Suprapubic skin (tissue), 4 donors: Measurements from ENCODE around the gene AGAP1. TPM values are rescaled to one million over a fixed set of nuclear protein-coding genes. Genes with fewer than 3 reads are reported as not detected.

Experiments
- DNase-seq, 2 donors: peaks; one replicate each; pipeline ENCODE4 v3.0.0-alpha.2; 2019; ENCODE audit warnings: low spot score in 2 of 2
- H3K27ac ChIP-seq: fragments of 200-600 bp; sonication (generic); one replicate; pipeline ENCODE4 v1.5.1; 2019
- H3K27me3 ChIP-seq: fragments of 200-600 bp; sonication (generic); one replicate; pipeline ENCODE4 v1.5.1; 2019
- H3K36me3 ChIP-seq: fragments of 200-600 bp; sonication (generic); one replicate; pipeline ENCODE4 v1.5.1; 2019
- H3K4me1 ChIP-seq: fragments of 200-600 bp; sonication (generic); one replicate; pipeline ENCODE4 v1.5.1; 2019
- H3K4me3 ChIP-seq: fragments of 200-600 bp; sonication (generic); one replicate; pipeline ENCODE4 v1.5.1; 2019; ENCODE audit warnings: mild to moderate bottlenecking
- H3K9me3 ChIP-seq: fragments of 200-600 bp; sonication (generic); one replicate; pipeline ENCODE4 v1.5.1; 2019
- EP300 ChIP-seq: sonication (generic); formaldehyde crosslinking; IDR thresholded peaks from one replicate; pipeline ENCODE4 v1.6.1; 2017; ENCODE audit warnings: antibody characterized with exemption
- POLR2A ChIP-seq, 2 donors: fragments of 450-650 bp; IDR thresholded peaks; one replicate each; pipeline ENCODE4 v1.6.1; 2017; ENCODE audit warnings: antibody characterized with exemption in 2 of 2, mild to moderate bottlenecking in 2 of 2, moderate library complexity in 2 of 2
- POLR2AphosphoS5 ChIP-seq, 3 donors: sonication (generic); formaldehyde crosslinking; IDR thresholded peaks; one replicate each; pipeline ENCODE4 v1.6.1; 2017; ENCODE audit warnings: antibody characterized with exemption in 3 of 3
- WGBS: methylation state at CpG from one replicate; pipeline ENCODE4 v1.1.5; 2018; 5-methylcytosine and 5-hydroxymethylcytosine counted together
- total RNA-seq, 4 donors: library from RNA; depleted of rRNA; stranded (reverse); fragments of >200 nt; gene quantifications; one replicate each; pipeline ENCODE4 v1.1.0, GENCODE V29; 2016
- TF ChIP-seq, protein P1 (sequence below), 2 donors: fragments of 200-600 bp in 1 of 2; fragments of 450-650 bp in 1 of 2; sonication (generic) in 1 of 2; IDR thresholded peaks; one replicate each; pipeline ENCODE4 v1.5.1; 2016 to 2019; ENCODE audit warnings: antibody characterized with exemption in 2 of 2, mild to moderate bottlenecking in 1 of 2, moderate library complexity in 1 of 2

Gene AGAP1
- total RNA-seq, 4 donors from 2014 or later, result 14.1 to 30.7 (median 19.4) TPM

GRCh38 chr2:236109061-236109460 is 615.2 kb downstream of the AGAP1 start:
- peaks cover 7% of the 10 kb centered on the region for H3K4me1 ChIP-seq
- WGBS, result 93% methylated on average over 5 of the region's 5 CpGs
- no peaks in the 10 kb centered on the region for H3K27me3 ChIP-seq
- no peaks in the 10 kb centered on the region for H3K36me3 ChIP-seq
- H3K9me3 ChIP-seq, result no peaks in the 10 kb centered on the region
- H3K27ac ChIP-seq, result no peak overlapping the region
- no peak overlapping the region for H3K4me3 ChIP-seq
- no peak for DNase-seq
- TF ChIP-seq POLR2AphosphoS5 (IDR thresholded peaks at IDR 0.05), result no peak
- TF ChIP-seq, protein P1, sequence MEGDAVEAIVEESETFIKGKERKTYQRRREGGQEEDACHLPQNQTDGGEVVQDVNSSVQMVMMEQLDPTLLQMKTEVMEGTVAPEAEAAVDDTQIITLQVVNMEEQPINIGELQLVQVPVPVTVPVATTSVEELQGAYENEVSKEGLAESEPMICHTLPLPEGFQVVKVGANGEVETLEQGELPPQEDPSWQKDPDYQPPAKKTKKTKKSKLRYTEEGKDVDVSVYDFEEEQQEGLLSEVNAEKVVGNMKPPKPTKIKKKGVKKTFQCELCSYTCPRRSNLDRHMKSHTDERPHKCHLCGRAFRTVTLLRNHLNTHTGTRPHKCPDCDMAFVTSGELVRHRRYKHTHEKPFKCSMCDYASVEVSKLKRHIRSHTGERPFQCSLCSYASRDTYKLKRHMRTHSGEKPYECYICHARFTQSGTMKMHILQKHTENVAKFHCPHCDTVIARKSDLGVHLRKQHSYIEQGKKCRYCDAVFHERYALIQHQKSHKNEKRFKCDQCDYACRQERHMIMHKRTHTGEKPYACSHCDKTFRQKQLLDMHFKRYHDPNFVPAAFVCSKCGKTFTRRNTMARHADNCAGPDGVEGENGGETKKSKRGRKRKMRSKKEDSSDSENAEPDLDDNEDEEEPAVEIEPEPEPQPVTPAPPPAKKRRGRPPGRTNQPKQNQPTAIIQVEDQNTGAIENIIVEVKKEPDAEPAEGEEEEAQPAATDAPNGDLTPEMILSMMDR (IDR thresholded peaks at IDR 0.05), result no peak
- no peak for TF ChIP-seq POLR2A (IDR thresholded peaks at IDR 0.05)
- TF ChIP-seq EP300, result no peak

DNA sequence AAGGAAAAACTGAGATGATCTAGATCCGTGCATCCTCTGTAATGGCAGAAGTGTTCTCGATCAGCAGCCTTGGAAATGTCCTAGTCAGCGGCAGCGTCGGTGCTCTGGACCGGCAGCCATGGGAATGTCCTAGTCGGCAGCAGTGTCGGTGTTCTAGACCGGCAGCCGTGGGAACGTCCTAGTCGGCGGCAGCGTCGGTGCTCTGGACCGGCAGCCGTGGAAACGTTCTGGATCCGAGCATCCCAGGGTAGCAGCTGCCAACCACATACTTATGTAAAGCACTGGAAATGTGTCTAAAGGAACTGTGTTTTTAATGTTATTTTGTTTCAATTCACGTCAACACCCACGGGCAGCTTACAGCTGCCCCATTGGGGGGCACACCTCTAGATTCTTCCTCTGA is 615.6 kb downstream of the AGAP1 start:
- DNase-seq, result no peak
- Histone ChIP-seq H3K36me3 (no peaks in the 10 kb centered on the region), H3K4me1 (peaks cover 7% of the 10 kb centered on the region), H3K27me3 (no peaks in the 10 kb centered on the region), H3K27ac (no peak overlapping the region), H3K9me3 (no peaks in the 10 kb centered on the region), H3K4me3 (no peak overlapping the region)
- TF ChIP-seq, protein P1 (IDR thresholded peaks at IDR 0.05), result no peak
- no peak for TF ChIP-seq POLR2AphosphoS5 (IDR thresholded peaks at IDR 0.05)
- TF ChIP-seq EP300, result no peak
- TF ChIP-seq POLR2A (IDR thresholded peaks at IDR 0.05), result no peak
- WGBS, result 96% methylated on average over 21 of the region's 21 CpGs

DNA sequence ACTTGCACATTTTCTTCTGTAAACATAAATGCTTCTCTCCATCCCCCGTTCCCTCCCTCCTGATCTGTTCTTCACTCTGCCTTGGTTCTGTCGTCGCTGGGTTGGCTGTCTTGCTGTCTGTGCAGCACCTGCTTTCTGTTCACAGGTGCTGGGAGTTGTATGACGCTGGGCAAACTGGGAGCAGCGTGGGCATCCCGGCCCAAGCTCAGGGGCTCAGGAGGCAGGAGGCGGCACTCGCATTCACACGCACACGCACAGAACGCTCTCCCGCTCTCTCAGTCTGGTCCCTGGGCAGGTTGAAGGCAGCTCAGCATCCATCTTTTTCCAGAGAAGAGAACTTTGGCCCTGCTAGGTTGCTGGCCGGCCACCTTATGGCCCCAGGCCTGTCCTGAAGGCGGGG is 618.6 kb downstream of the AGAP1 start:
- Histone ChIP-seq H3K36me3 (no peaks in the 10 kb centered on the region), H3K4me1 (peaks cover 7% of the 10 kb centered on the region), H3K4me3 (no peak overlapping the region), H3K27ac (no peak overlapping the region), H3K27me3 (no peaks in the 10 kb centered on the region), H3K9me3 (no peaks in the 10 kb centered on the region)
- TF ChIP-seq, protein P1 (IDR thresholded peaks at IDR 0.05), result no peak
- no peak for TF ChIP-seq POLR2AphosphoS5 (IDR thresholded peaks at IDR 0.05)
- TF ChIP-seq POLR2A (IDR thresholded peaks at IDR 0.05), result no peak
- TF ChIP-seq EP300, result no peak
- DNase-seq, result no peak
- WGBS, result 85% methylated on average over 14 of the region's 14 CpGs

DNA sequence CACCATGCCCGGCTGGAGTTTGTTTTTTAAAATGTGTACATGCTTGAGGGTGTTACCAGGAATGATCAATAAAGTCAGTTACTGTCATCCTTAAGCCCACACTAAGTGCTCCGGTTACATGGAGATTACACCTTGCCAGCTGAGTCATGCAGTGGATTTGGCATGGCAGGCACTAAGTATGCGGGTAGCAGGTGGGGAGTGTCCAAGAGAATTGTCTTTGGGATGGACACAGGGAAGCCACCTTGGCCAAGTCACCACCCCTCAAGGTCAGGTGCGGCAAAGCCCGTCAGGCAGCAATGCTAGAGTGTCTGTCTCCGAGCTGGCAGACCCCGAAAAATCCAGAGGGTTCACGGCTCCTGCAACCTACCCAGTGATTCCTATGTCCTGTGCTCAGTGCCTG is 619.6 kb downstream of the AGAP1 start:
- H3K27ac ChIP-seq, result no peak overlapping the region
- H3K27me3 ChIP-seq, result no peaks in the 10 kb centered on the region
- H3K36me3 ChIP-seq, result no peaks in the 10 kb centered on the region
- H3K9me3 ChIP-seq, result no peaks in the 10 kb centered on the region
- no peak for DNase-seq
- TF ChIP-seq POLR2AphosphoS5 (IDR thresholded peaks at IDR 0.05), result no peak
- TF ChIP-seq, protein P1 (IDR thresholded peaks at IDR 0.05), result no peak
- TF ChIP-seq POLR2A (IDR thresholded peaks at IDR 0.05), result no peak
- no peak for TF ChIP-seq EP300
- peaks cover under 1% of the 10 kb centered on the region for H3K4me1 ChIP-seq
- H3K4me3 ChIP-seq, result no peak overlapping the region
- 86% methylated on average over 7 of the region's 8 CpGs for WGBS

GRCh38 chr2:236113948-236114347 is 620.1 kb downstream of the AGAP1 start:
- Histone ChIP-seq H3K4me1 (no peaks in the 10 kb centered on the region), H3K9me3 (no peaks in the 10 kb centered on the region), H3K27me3 (no peaks in the 10 kb centered on the region), H3K27ac (no peak overlapping the region), H3K36me3 (no peaks in the 10 kb centered on the region), H3K4me3 (no peak overlapping the region)
- 92% methylated on average over 13 of the region's 13 CpGs for WGBS
- TF ChIP-seq EP300 (no peak), POLR2AphosphoS5 (IDR thresholded peaks at IDR 0.05) (no peak), POLR2A (IDR thresholded peaks at IDR 0.05) (no peak)
- TF ChIP-seq, protein P1 (IDR thresholded peaks at IDR 0.05), result no peak
- DNase-seq, result no peak
